Panc1 (cell line): ENCODE results near the gene LIPT2. TPM values are rescaled to one million over a fixed set of nuclear protein-coding genes. Genes with fewer than 3 reads are reported as not detected.

Source experiments
- ATAC-seq: fragments of 200-7000 bp; cut with Tn5 transposase; 2 replicates; pipeline ENCODE4 v1.9.1; 2020; ENCODE audit warnings: mild to moderate bottlenecking, moderate library complexity
- BruUV-seq: library from RNA; stranded (reverse); fragments of 400-500 nt; replicated peaks from 2 replicates; lab custom pipeline; 2021; lab: Mats Ljungman, UMichigan
- CTCF ChIA-PET: fragments of 300-600 bp; sonication (Branson Sonifier 250); formaldehyde crosslinking; loops from one replicate; lab custom pipeline; 2022; ENCODE audit warnings: antibody characterized with exemption; lab: Charles Lee
- POLR2A ChIA-PET: fragments of 300-600 bp; sonication (Branson Sonifier 250); formaldehyde crosslinking; loops from one replicate; lab custom pipeline; 2022; ENCODE audit warnings: antibody characterized with exemption; lab: Charles Lee
- DNase-seq: peaks from one replicate; pipeline ENCODE4 v3.0.0-alpha.2; 2010; ENCODE audit warnings: low read depth, low spot score
- H3K27ac ChIP-seq: 2 replicates; pipeline ENCODE4 v1.5.1; 2011; ENCODE audit warnings: mild to moderate bottlenecking, low read length, inconsistent platforms
- H3K27me3 ChIP-seq: fragments of 200-500 bp; sonication (Bioruptor generic); 2 replicates; pipeline ENCODE4 v1.6.0; 2014; ENCODE audit warnings: low read length, inconsistent platforms; ENCODE audit not compliant: control insufficient read depth, insufficient read depth
- H3K36me3 ChIP-seq: fragments of 200-500 bp; sonication (Bioruptor generic); 2 replicates; pipeline ENCODE4 v1.5.1; 2014; ENCODE audit warnings: inconsistent platforms, mild to moderate bottlenecking, low read length, moderate library complexity; ENCODE audit not compliant: control insufficient read depth, insufficient read depth
- H3K4me1 ChIP-seq: 2 replicates; pipeline ENCODE4 v1.5.1; 2011; ENCODE audit warnings: inconsistent platforms, mild to moderate bottlenecking, low read length, moderate library complexity; ENCODE audit not compliant: control insufficient read depth, insufficient read depth
- H3K4me3 ChIP-seq, 2 experiments: 2 replicates each; pipeline ENCODE4 v1.5.1; 2011 to 2012; ENCODE audit warnings: low read depth in 2 of 2, low read length in 2 of 2, mild to moderate bottlenecking in 2 of 2, inconsistent platforms in 1 of 2, moderate library complexity in 1 of 2
- H3K9me3 ChIP-seq: fragments of 200-500 bp; sonication (Bioruptor generic); 2 replicates; pipeline ENCODE4 v1.5.1; 2014; ENCODE audit warnings: low read depth, mild to moderate bottlenecking, inconsistent platforms, low read length, moderate library complexity; ENCODE audit not compliant: control insufficient read depth, insufficient read depth
- POLR2AphosphoS5 ChIP-seq: IDR thresholded peaks from 2 replicates; pipeline ENCODE4 v1.6.1; 2012; ENCODE audit warnings: mild to moderate bottlenecking, low read depth, low read length, moderate library complexity
- REST ChIP-seq, 2 experiments: IDR thresholded peaks; 2 replicates each; pipeline ENCODE4 v1.6.1; 2011 to 2012; ENCODE audit warnings: low read depth in 2 of 2, control low read depth in 1 of 2, low read length in 1 of 2, mild to moderate bottlenecking in 1 of 2, moderate library complexity in 1 of 2; ENCODE audit not compliant: insufficient read depth in 1 of 2
- SIN3A ChIP-seq: IDR thresholded peaks from 2 replicates; pipeline ENCODE4 v1.6.1; 2012; ENCODE audit warnings: low read depth, mild to moderate bottlenecking, low read length, moderate library complexity, borderline replicate concordance; ENCODE audit not compliant: insufficient read depth
- TCF7L2 ChIP-seq: IDR thresholded peaks from 2 replicates; pipeline ENCODE4 v1.6.1; 2011; ENCODE audit warnings: mild to moderate bottlenecking, low read depth, low read length, inconsistent platforms
- in situ Hi-C: cut with HindIII; loops from 2 replicates; pipeline ENCODE4 v1.10.0; 2016; ENCODE audit warnings: low sequenced_read_pairs, low pct_unique_long_range_greater_than_20kb
- intact Hi-C: fragments of 100-400 bp; cut with micrococcal nuclease; formaldehyde crosslinking; loops from one replicate; pipeline ENCODE4 v1.10.0; 2022; ENCODE audit not compliant: unreplicated experiment
- total RNA-seq: library from RNA; stranded (reverse); gene quantifications from one replicate; pipeline ENCODE4 v1.2.1, GENCODE V29; 2021; ENCODE audit not compliant: unreplicated experiment
- TF ChIP-seq, protein P1 (sequence below): fragments of 450-650 bp; IDR thresholded peaks from 2 replicates; pipeline ENCODE4 v1.5.1; 2017; ENCODE audit warnings: mild to moderate bottlenecking

LIPT2 gene
- total RNA-seq, 1 experiment from 2014 or later: 6.2 TPM

GRCh38 chr11:74470526-74470925, 23.0 kb downstream of the LIPT2 start:
- Histone ChIP-seq H3K9me3 (no peaks in the 10 kb centered on the region), H3K27ac (no peak overlapping the region), H3K36me3 (no peaks in the 10 kb centered on the region), H3K27me3 (peaks cover 4% of the 10 kb centered on the region), H3K4me3 (no peak overlapping the region), H3K4me1 (no peaks in the 10 kb centered on the region)
- in situ Hi-C loops (no loop called here), intact Hi-C loops (no loop called here)
- ChIA-PET POLR2A (no interaction called here), CTCF (interaction anchor here (0.6 to 1.1 kb wide), 3 partner anchors 17 to 182 kb away, joined by 3 to 4 read pairs (median 4); no protein-coding TSS in a partner anchor)
- DNase-seq (no peak), ATAC-seq (no peak)
- TF ChIP-seq, protein P1, sequence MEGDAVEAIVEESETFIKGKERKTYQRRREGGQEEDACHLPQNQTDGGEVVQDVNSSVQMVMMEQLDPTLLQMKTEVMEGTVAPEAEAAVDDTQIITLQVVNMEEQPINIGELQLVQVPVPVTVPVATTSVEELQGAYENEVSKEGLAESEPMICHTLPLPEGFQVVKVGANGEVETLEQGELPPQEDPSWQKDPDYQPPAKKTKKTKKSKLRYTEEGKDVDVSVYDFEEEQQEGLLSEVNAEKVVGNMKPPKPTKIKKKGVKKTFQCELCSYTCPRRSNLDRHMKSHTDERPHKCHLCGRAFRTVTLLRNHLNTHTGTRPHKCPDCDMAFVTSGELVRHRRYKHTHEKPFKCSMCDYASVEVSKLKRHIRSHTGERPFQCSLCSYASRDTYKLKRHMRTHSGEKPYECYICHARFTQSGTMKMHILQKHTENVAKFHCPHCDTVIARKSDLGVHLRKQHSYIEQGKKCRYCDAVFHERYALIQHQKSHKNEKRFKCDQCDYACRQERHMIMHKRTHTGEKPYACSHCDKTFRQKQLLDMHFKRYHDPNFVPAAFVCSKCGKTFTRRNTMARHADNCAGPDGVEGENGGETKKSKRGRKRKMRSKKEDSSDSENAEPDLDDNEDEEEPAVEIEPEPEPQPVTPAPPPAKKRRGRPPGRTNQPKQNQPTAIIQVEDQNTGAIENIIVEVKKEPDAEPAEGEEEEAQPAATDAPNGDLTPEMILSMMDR: no peak
- TF ChIP-seq TCF7L2 (no peak), REST (IDR thresholded peaks at IDR 0.05; ENCODE audit: insufficient read depth in 1 of 2, low read depth in 2 of 2, low read length in 1 of 2) (no peak), SIN3A (no peak), POLR2AphosphoS5 (no peak)
- BruUV-seq: no TSS peak

DNA sequence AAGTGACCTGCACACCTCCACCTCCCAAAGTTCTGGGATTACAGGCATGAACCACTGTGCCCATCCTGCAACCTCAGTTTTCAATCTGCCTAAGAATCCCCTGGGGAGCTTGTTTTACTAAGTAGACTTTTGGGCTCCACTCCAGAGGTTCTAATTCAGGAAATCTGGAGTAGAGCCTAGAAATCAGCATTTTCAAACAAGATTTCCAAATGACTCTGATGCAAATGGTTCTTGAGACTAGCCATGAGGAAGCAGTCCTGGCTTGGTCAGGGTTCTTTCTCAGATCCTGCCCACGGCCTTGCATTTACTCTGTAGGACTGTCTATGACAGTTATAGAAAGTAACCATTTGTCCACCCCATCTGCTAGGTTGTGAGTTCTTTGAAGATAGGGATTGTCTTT, 24.6 kb downstream of the LIPT2 start:
- no peak for ATAC-seq
- intact Hi-C loops: no loop called here
- in situ Hi-C loops: no loop called here
- ChIA-PET POLR2A (no interaction called here), CTCF (no interaction called here)
- H3K27me3 ChIP-seq: peaks cover 5% of the 10 kb centered on the region
- no peaks in the 10 kb centered on the region for H3K36me3 ChIP-seq
- H3K4me3 ChIP-seq: no peak overlapping the region
- no peaks in the 10 kb centered on the region for H3K9me3 ChIP-seq
- TF ChIP-seq POLR2AphosphoS5: no peak
- TF ChIP-seq SIN3A: no peak
- no peak for TF ChIP-seq REST (IDR thresholded peaks at IDR 0.05; ENCODE audit: insufficient read depth in 1 of 2, low read depth in 2 of 2, low read length in 1 of 2)
- TF ChIP-seq, protein P1: no peak
- no peak for TF ChIP-seq TCF7L2
- BruUV-seq: no TSS peak
- H3K27ac ChIP-seq: no peak overlapping the region
- DNase-seq: no peak
- no peaks in the 10 kb centered on the region for H3K4me1 ChIP-seq
